ENCODE measurements around the gene UGT3A2.

The UGT3A2 gene

GRCh38 chr5:36066540-36067210 is at the start of gene UGT3A2:
Gene UGT3A2 (minus strand): TSS chr5:36066882. CDS start chr5:36066789, 93 bp downstream.
- no peak for DNase-seq

- DNase-seq: no peak
Observed at GRCh38 chr5:36111238-36111637, 44.6 kb upstream of the UGT3A2 start.

GRCh38 chr5:36108758-36109460 is 42.2 kb upstream of the UGT3A2 start:
- no peak for DNase-seq

GRCh38 chr5:36105819-36106218 is 39.1 kb upstream of the UGT3A2 start:
- DNase-seq: no peak

- no peak for DNase-seq
Observed at GRCh38 chr5:36099748-36100147, 33.1 kb upstream of the UGT3A2 start.

- no peak for DNase-seq
Observed at GRCh38 chr5:36096486-36096885, 29.8 kb upstream of the UGT3A2 start.

- DNase-seq: no peak
Observed at GRCh38 chr5:36089989-36090388, 23.3 kb upstream of the UGT3A2 start.

GRCh38 chr5:36079200-36079781 is 12.6 kb upstream of the UGT3A2 start:
- no peak for DNase-seq

GRCh38 chr5:36078430-36078829 is 11.7 kb upstream of the UGT3A2 start:
- DNase-seq: no peak

GRCh38 chr5:36073595-36074216 is 7.0 kb upstream of the UGT3A2 start:
- no peak for DNase-seq

- DNase-seq: no peak
Observed at GRCh38 chr5:36070687-36071571, 4.2 kb upstream of the UGT3A2 start.

- DNase-seq: no peak
Observed at GRCh38 chr5:36068751-36069281, 2.1 kb upstream of the UGT3A2 start.

- no peak for DNase-seq
Observed at GRCh38 chr5:36066001-36066539, 612 bp downstream of the UGT3A2 start.

GRCh38 chr5:36060420-36060887 is 6.2 kb downstream of the UGT3A2 start:
- no peak for DNase-seq

GRCh38 chr5:36059571-36060419 is 6.9 kb downstream of the UGT3A2 start:
- DNase-seq: no peak

- DNase-seq: no peak
Observed at GRCh38 chr5:36058776-36059175, 7.9 kb downstream of the UGT3A2 start.

- DNase-seq: no peak
Observed at GRCh38 chr5:36057386-36057785, 9.3 kb downstream of the UGT3A2 start.

GRCh38 chr5:36056422-36056821 is 10.3 kb downstream of the UGT3A2 start:
- no peak for DNase-seq

- DNase-seq: no peak
Observed at GRCh38 chr5:36055984-36056383, 10.7 kb downstream of the UGT3A2 start.

- DNase-seq: no peak
Observed at GRCh38 chr5:36054647-36055046, 12.0 kb downstream of the UGT3A2 start.

- DNase-seq: no peak
Observed at GRCh38 chr5:36052538-36052937, 14.1 kb downstream of the UGT3A2 start.
